ENCODE data around the gene AGBL1.

The AGBL1 gene

GRCh38 chr15:86892774-86893449, 813.2 kb downstream of the AGBL1 start (continued):
- TF ChIP-seq ZNF580 (tag by site-specific recombination; IDR thresholded peaks at IDR 0.05) (no peak), GLI2 (tag by site-specific recombination; IDR thresholded peaks at IDR 0.05; ENCODE audit: borderline replicate concordance, low read depth) (no peak), HOXA7 (CRISPR knock-in tag; IDR thresholded peaks at IDR 0.05; ENCODE audit: borderline replicate concordance) (no peak), SALL2 (tag by site-specific recombination; IDR thresholded peaks at IDR 0.05; ENCODE audit: borderline replicate concordance) (no peak), ZNF302 (tag by site-specific recombination; IDR thresholded peaks at IDR 0.05; ENCODE audit: low read depth) (no peak), ZNF639 (tag by site-specific recombination; IDR thresholded peaks at IDR 0.05) (no peak), ZNF266 (tag by site-specific recombination; IDR thresholded peaks at IDR 0.05; ENCODE audit: low read depth) (no peak), MEIS1 (CRISPR knock-in tag; IDR thresholded peaks at IDR 0.05; ENCODE audit: borderline replicate concordance) (no peak), ZNF561 (tag by site-specific recombination; IDR thresholded peaks at IDR 0.05; ENCODE audit: borderline replicate concordance) (no peak), PRDM1 (tag by site-specific recombination; IDR thresholded peaks at IDR 0.05) (no peak), KLF8 (tag by site-specific recombination; IDR thresholded peaks at IDR 0.05) (peak; percentile 60), FEZF1 (tag by site-specific recombination; IDR thresholded peaks at IDR 0.05) (peak; percentile 32; the same call in 1 of the 2 replicates), ZNF174 (tag by site-specific recombination; IDR thresholded peaks at IDR 0.05) (no peak), ZNF830 (tag by site-specific recombination; IDR thresholded peaks at IDR 0.05; ENCODE audit: low read depth) (no peak), PRDM6 (tag by site-specific recombination; IDR thresholded peaks at IDR 0.05) (peak; percentile 60), ZNF645 (tag by site-specific recombination; IDR thresholded peaks at IDR 0.05) (no peak), ZNF843 (tag by site-specific recombination; IDR thresholded peaks at IDR 0.05) (peak; percentile 31; the same call in 1 of the 2 replicates), ZNF660 (tag by site-specific recombination; IDR thresholded peaks at IDR 0.05) (no peak), ZEB2 (tag by site-specific recombination; IDR thresholded peaks at IDR 0.05) (no peak), ZNF488 (tag by site-specific recombination; IDR thresholded peaks at IDR 0.05) (no peak), SP7 (tag by site-specific recombination; IDR thresholded peaks at IDR 0.05) (no peak), ZNF48 (tag by site-specific recombination; IDR thresholded peaks at IDR 0.05) (no peak), ZNF747 (tag by site-specific recombination; IDR thresholded peaks at IDR 0.05) (no peak), ZNF155 (tag by site-specific recombination; IDR thresholded peaks at IDR 0.05) (no peak), ZNF239 (tag by site-specific recombination; IDR thresholded peaks at IDR 0.05) (no peak), ZNF157 (tag by site-specific recombination; IDR thresholded peaks at IDR 0.05) (no peak), SETDB1 (IDR thresholded peaks at IDR 0.05; ENCODE audit: insufficient read length, low read length) (no peak)
